ENCODE measurements around the gene ZNF581. TPM values are rescaled to one million over a fixed set of nuclear protein-coding genes. Genes with fewer than 3 reads are reported as not detected.
A peak's percentile ranks its signal among the peaks of the same experiment; 100 is the strongest.

ZNF581 gene
- total and polyA plus RNA-seq, 4 donors: 2.1 to 7.3 (median 5.2) TPM

- Histone ChIP-seq H3K9ac (ENCODE audit: low read depth in 1 of 2, low read length in 2 of 2) (peak overlapping the region in 1 of 2 donors; percentile 20), H3K4me3 (ENCODE audit: low read depth in 1 of 3, low read length in 3 of 3) (peak overlapping the region; percentile 50 to 65 (median 52))
Measured at GRCh38 chr19:55642153-55643002, 1.1 kb upstream of the ZNF581 start.

GRCh38 chr19:55643887-55644176 is 383 bp downstream of the ZNF581 start:
- Histone ChIP-seq H3K4me1 (ENCODE audit: control insufficient read depth in 4 of 4, insufficient read depth in 4 of 4, low read length in 3 of 4) (peaks cover 23 to 76% (median 57%) of the 10 kb centered on the region in 4 donors), H3K4me3 (ENCODE audit: low read depth in 1 of 3, low read length in 3 of 3) (peak overlapping the region; percentile 50 to 70 (median 65)), H3K9ac (ENCODE audit: low read depth in 1 of 2, low read length in 2 of 2) (peak overlapping the region in 1 of 2 donors; percentile 95), H3K27me3 (ENCODE audit: control insufficient read depth in 4 of 4, insufficient read depth in 4 of 4, low read length in 3 of 4) (no peaks in the 10 kb centered on the region), H3K9me3 (ENCODE audit: control insufficient read depth in 4 of 4, low read length in 3 of 4) (no peaks in the 10 kb centered on the region), H3K27ac (ENCODE audit: low read depth in 1 of 2, low read length in 2 of 2) (peak overlapping the region in 1 of 2 donors; percentile 91), H3K36me3 (ENCODE audit: control insufficient read depth in 4 of 4, insufficient read depth in 3 of 4, low read depth in 1 of 4, low read length in 3 of 4) (peaks cover 0 to 9% (median under 1%) of the 10 kb centered on the region in 4 donors)
- DNase-seq (ENCODE audit: low spot score): no peak
- under 1% methylated on average over 15 of the region's 15 CpGs for WGBS
- TF ChIP-seq CTCF (IDR thresholded peaks at IDR 0.05; ENCODE audit: low read depth, low read length, missing input control) (no peak), FOXA1 (IDR thresholded peaks at IDR 0.05) (no peak), MAX (IDR thresholded peaks at IDR 0.05) (no peak), TAF1 (conservative IDR thresholded peaks at IDR 0.05) (no peak), RAD21 (IDR thresholded peaks at IDR 0.05) (no peak)

More at GRCh38 chr19:55642153-55643002, 1.1 kb upstream of the ZNF581 start:
- Histone ChIP-seq H3K36me3 (ENCODE audit: control insufficient read depth in 4 of 4, insufficient read depth in 3 of 4, low read depth in 1 of 4, low read length in 3 of 4) (peaks cover 0 to 9% (median under 1%) of the 10 kb centered on the region in 4 donors), H3K27ac (ENCODE audit: low read depth in 1 of 2, low read length in 2 of 2) (peak overlapping the region; percentile 75 to 91), H3K27me3 (ENCODE audit: control insufficient read depth in 4 of 4, insufficient read depth in 4 of 4, low read length in 3 of 4) (no peaks in the 10 kb centered on the region), H3K4me1 (ENCODE audit: control insufficient read depth in 4 of 4, insufficient read depth in 4 of 4, low read length in 3 of 4) (peaks cover 17 to 71% (median 52%) of the 10 kb centered on the region in 4 donors), H3K9me3 (ENCODE audit: control insufficient read depth in 4 of 4, low read length in 3 of 4) (no peaks in the 10 kb centered on the region)
- no peak for TF ChIP-seq CTCF (IDR thresholded peaks at IDR 0.05; ENCODE audit: low read depth, low read length, missing input control)
- TF ChIP-seq TAF1 (conservative IDR thresholded peaks at IDR 0.05): no peak
- no peak for TF ChIP-seq HNF4G (IDR thresholded peaks at IDR 0.05)
- TF ChIP-seq FOXA1 (IDR thresholded peaks at IDR 0.05): no peak
- no peak for TF ChIP-seq RAD21 (IDR thresholded peaks at IDR 0.05)
- TF ChIP-seq REST (IDR thresholded peaks at IDR 0.05): no peak
- TF ChIP-seq SP1 (IDR thresholded peaks at IDR 0.05): no peak
- TF ChIP-seq RXRA (IDR thresholded peaks at IDR 0.05): no peak
- no peak for TF ChIP-seq HNF4A (conservative IDR thresholded peaks at IDR 0.05)
- TF ChIP-seq NR2F2 (IDR thresholded peaks at IDR 0.05): no peak
- no peak for TF ChIP-seq FOXA2 (IDR thresholded peaks at IDR 0.05)
- TF ChIP-seq JUND (IDR thresholded peaks at IDR 0.05): no peak
- TF ChIP-seq MAX (IDR thresholded peaks at IDR 0.05): no peak
- 2% methylated on average over 65 of the region's 65 CpGs for WGBS
- DNase-seq (ENCODE audit: low spot score): no peak

Measured in liver (tissue), 9 donors.